Left lung (tissue), 10 donors: ENCODE measurements around the gene CAPN13. TPM values are rescaled to one million over a fixed set of nuclear protein-coding genes. Genes with fewer than 3 reads are reported as not detected.

Experiments used
- ATAC-seq: fragments of 200-7000 bp; cut with Tn5 transposase; one replicate; pipeline ENCODE4 v1.9.1; 2020; ENCODE audit warnings: moderate library complexity
- DNase-seq, 4 donors: peaks; one replicate each; pipeline ENCODE4 v3.0.0-alpha.2; 2013 to 2020
- H3K27ac ChIP-seq, 2 donors: fragments of 200-600 bp; sonication (generic) in 1 of 2; one replicate each; pipeline versions ENCODE4 v1.5.0 to v1.8.0; 2020 to 2021
- H3K27me3 ChIP-seq, 2 donors: fragments of 200-600 bp; sonication (generic) in 1 of 2; one replicate each; pipeline versions ENCODE4 v1.5.0 to v1.8.0; 2020 to 2021
- H3K36me3 ChIP-seq, 2 donors: fragments of 200-600 bp; sonication (generic) in 1 of 2; one replicate each; pipeline versions ENCODE4 v1.5.0 to v1.8.0; 2020 to 2021
- H3K4me1 ChIP-seq, 2 donors: fragments of 200-600 bp; one replicate each; pipeline ENCODE4 v1.8.0; 2021
- H3K4me3 ChIP-seq, 2 donors: fragments of 200-600 bp; sonication (generic) in 1 of 2; one replicate each; pipeline versions ENCODE4 v1.5.0 to v1.8.0; 2020 to 2021; ENCODE audit warnings: mild to moderate bottlenecking in 1 of 2
- H3K9me3 ChIP-seq, 2 donors: fragments of 200-600 bp; sonication (generic) in 1 of 2; one replicate each; pipeline versions ENCODE4 v1.5.0 to v1.8.0; 2020 to 2021
- CTCF ChIP-seq, 2 donors: fragments of 200-600 bp; sonication (generic) in 1 of 2; IDR thresholded peaks; one replicate each; pipeline versions ENCODE4 v1.5.0 to v1.8.0; 2021; ENCODE audit warnings: antibody characterized with exemption in 2 of 2
- intact Hi-C, 2 donors: fragments of 100-400 bp; cut with DNase I; formaldehyde crosslinking; loops; one replicate each; pipeline versions ENCODE4 v1.11.2 to v1.14.2; 2022
- polyA plus RNA-seq, 6 donors: library from polyadenylated mRNA; unstranded; fragments of 120-200 nt; gene quantifications; one replicate each; pipeline ENCODE4 v1.2.1, GENCODE V29; 2013; ENCODE audit not compliant: insufficient read length in 6 of 6
- total RNA-seq, 2 donors: library from RNA; stranded (reverse); fragmentation: NEBNext Ultra II Directional; extraction: Animal tissue kit (Norgen Biotek cat#: 25700); gene quantifications; one replicate each; pipeline ENCODE4 v1.2.1, GENCODE V29; 2021
- donor health status: DM: no; HTN: yes; CAD: no.
- donor health status: DM: no; HTN: no; CAD: no.

CAPN13 gene
- total and polyA plus RNA-seq, 8 donors, result 1.1 to 14.9 (median 1.5) TPM

DNA sequence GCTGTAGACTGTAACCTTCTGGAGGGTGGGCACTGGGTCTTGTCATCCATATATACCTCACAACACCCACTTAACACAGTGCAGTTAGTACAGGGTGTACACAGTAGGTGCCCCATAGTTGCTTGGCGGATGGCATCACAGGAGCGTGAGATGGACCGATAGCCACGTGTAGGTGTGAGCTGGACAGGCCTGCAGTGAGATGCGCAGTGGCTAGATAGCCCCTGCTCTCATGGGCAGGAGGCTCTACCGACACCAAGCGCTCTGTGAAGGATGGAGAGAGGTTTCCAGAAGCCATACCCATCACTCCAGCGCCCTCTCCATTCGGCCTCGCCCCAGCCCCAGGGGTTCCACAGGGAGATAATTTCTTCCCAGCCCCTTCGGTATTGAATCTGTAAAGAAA lies 49.5 kb downstream of the CAPN13 start:
- DNase-seq (peak in 1 of 4 donors; percentile 5), ATAC-seq (no peak)
- no peaks in the 10 kb centered on the region for H3K4me1 ChIP-seq
- H3K27me3 ChIP-seq, result peaks cover 0 to 11% of the 10 kb centered on the region in 2 donors
- no peak overlapping the region for H3K4me3 ChIP-seq
- intact Hi-C loops, result no loop called here
- H3K9me3 ChIP-seq, result no peaks in the 10 kb centered on the region
- no peak overlapping the region for H3K27ac ChIP-seq
- H3K36me3 ChIP-seq, result no peaks in the 10 kb centered on the region
- TF ChIP-seq CTCF (IDR thresholded peaks at IDR 0.05), result no peak

DNA sequence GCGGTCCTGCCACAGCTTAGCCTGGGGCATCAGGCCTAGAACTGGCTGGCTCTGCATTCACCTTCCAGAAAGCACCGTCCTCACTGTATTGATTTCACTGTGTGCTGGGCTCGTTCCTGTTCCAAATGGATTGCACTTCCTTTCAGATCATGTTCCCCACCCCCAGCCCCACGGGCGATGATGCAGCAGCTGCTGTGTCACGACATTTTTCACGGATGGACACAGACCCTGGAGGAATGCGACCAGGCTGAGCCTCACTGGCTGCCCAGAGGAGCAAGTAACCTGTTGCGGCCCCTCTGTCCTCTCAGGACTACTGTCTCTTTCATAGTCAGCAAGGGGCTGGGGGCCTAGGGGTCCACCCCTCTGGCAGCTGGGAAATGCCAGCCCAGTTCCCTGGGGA lies 50.3 kb downstream of the CAPN13 start:
- no peak overlapping the region for H3K27ac ChIP-seq
- TF ChIP-seq CTCF (IDR thresholded peaks at IDR 0.05), result no peak
- H3K36me3 ChIP-seq, result no peaks in the 10 kb centered on the region
- intact Hi-C loops, result no loop called here
- no peak for ATAC-seq
- peaks cover 0 to 11% of the 10 kb centered on the region in 2 donors for H3K27me3 ChIP-seq
- no peaks in the 10 kb centered on the region for H3K4me1 ChIP-seq
- H3K9me3 ChIP-seq, result no peaks in the 10 kb centered on the region
- H3K4me3 ChIP-seq, result no peak overlapping the region
- DNase-seq, result peak in 1 of 4 donors; percentile 10

DNA sequence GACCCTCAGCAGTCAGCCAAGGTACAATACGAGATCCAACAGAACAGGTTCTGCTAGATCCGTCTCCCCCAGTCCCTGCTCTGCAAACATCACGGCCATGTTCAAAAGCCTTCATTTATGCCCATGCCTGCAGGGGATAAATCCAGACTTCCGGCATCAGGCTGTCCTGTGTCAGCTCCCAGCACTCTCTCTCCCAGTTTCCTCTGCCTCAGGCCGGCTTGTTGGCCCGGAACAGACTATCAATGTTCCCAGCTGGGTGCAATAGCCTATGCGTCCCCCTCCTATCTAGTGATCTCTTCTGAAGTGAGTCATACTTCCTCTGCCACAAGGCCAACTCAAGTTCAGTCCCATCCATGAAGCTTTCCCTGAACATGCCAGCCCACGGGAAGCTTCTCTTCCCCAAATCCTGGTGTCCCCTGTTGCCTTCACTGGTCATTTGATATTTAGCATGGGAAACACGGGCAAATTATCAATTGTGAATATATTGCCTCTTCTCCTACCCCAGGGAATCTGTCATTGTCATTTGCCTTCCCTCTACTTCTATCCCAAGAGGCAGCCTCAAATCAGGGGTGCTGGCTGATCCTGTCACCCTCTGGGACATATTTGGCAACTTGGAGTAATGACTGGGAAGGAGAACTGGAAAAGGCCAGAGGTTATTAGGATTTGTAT lies 51.1 kb downstream of the CAPN13 start:
- ATAC-seq (no peak), DNase-seq (peak in 2 of 4 donors; percentile 15 to 28)
- H3K27ac ChIP-seq, result no peak overlapping the region
- no peaks in the 10 kb centered on the region for H3K4me1 ChIP-seq
- no peak overlapping the region for H3K4me3 ChIP-seq
- TF ChIP-seq CTCF (IDR thresholded peaks at IDR 0.05), result no peak
- peaks cover 0 to 11% of the 10 kb centered on the region in 2 donors for H3K27me3 ChIP-seq
- intact Hi-C loops, result no loop called here
- H3K36me3 ChIP-seq, result no peaks in the 10 kb centered on the region
- no peaks in the 10 kb centered on the region for H3K9me3 ChIP-seq

DNA sequence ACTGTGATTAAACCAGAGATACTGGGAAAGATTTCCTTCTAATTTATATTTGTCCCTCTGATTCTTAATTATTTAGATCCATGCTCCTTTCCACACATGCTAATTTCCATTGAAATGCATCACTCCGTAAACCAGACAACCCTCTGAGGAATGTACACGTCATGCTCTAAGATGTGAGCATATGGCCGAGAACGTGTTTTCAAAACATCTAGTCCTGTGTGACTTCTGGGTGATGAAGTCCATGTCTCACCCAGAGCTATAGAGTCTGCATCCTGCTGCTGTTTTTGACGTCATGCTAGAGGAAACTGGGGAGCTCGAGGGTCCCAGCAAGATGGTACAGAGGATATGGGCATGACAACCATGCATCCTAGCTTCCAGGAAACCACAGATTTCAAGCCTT lies 53.6 kb downstream of the CAPN13 start:
- Histone ChIP-seq H3K27ac (no peak overlapping the region), H3K4me1 (no peaks in the 10 kb centered on the region), H3K36me3 (no peaks in the 10 kb centered on the region), H3K9me3 (no peaks in the 10 kb centered on the region), H3K27me3 (peaks cover 0 to 11% of the 10 kb centered on the region in 2 donors), H3K4me3 (no peak overlapping the region)
- no peak for ATAC-seq
- no peak for DNase-seq
- TF ChIP-seq CTCF (IDR thresholded peaks at IDR 0.05), result no peak
- intact Hi-C loops, result no loop called here

DNA sequence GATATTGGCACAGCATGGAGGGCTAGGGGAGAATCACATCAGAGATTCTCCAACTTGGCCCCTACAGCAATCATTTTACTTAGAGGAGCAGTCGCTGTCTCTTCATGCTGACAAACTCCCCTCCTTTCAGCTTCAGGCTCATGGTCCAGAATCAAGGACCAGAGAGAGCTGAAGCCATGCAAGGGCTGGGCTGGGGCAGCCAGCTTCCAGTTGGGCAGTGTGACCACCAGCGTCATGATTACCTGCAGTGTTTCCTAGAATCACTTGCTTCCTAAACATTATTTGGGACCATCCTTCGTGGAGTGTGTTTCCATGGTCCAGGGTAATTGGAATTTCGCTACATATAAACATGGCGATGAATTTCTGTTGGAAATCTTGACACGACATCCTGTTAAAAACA lies 54.4 kb downstream of the CAPN13 start:
- H3K36me3 ChIP-seq, result no peaks in the 10 kb centered on the region
- ATAC-seq (no peak), DNase-seq (no peak)
- H3K27ac ChIP-seq, result no peak overlapping the region
- H3K9me3 ChIP-seq, result no peaks in the 10 kb centered on the region
- intact Hi-C loops, result no loop called here
- peaks cover 0 to 11% of the 10 kb centered on the region in 2 donors for H3K27me3 ChIP-seq
- H3K4me1 ChIP-seq, result no peaks in the 10 kb centered on the region
- no peak overlapping the region for H3K4me3 ChIP-seq
- no peak for TF ChIP-seq CTCF (IDR thresholded peaks at IDR 0.05)
